ENCODE measurements around the gene POLR3H.

- TF ChIP-seq CTCF (conservative IDR thresholded peaks at IDR 0.05) (no peak), EZH2 (IDR thresholded peaks at IDR 0.05; ENCODE audit: low read depth) (no peak)
Measured at GRCh38 chr22:41584881-41585280, 40.6 kb upstream of the POLR3H start.

Data from PC-9 (cell line).